T-cell (primary cell): ENCODE measurements around the gene POU2F3. TPM values are rescaled to one million over a fixed set of nuclear protein-coding genes. Genes with fewer than 3 reads are reported as not detected.

Experiments used
- ATAC-seq, 4 experiments: fragments of 200-7000 bp in 3 of 4; fragments of 150-1000 bp in 1 of 4; cut with Tn5 transposase; replicated peaks in 1 of 4; 1 replicate in 3 of 4; 2 replicates in 1 of 4; pipeline ENCODE4 v1.10.0; 2021; ENCODE audit warnings: moderate library complexity in 3 of 4, mild to moderate bottlenecking in 2 of 4, moderate number of reproducible peaks in 1 of 4
- CTCF ChIA-PET, 2 donors: fragments of 300-600 bp; sonication (Branson Sonifier 250); formaldehyde crosslinking; loops; one replicate each; lab custom pipeline; 2022; ENCODE audit warnings: antibody characterized with exemption in 2 of 2; lab: Charles Lee
- POLR2A ChIA-PET, 2 donors: fragments of 300-600 bp; sonication (Branson Sonifier 250); formaldehyde crosslinking; loops; one replicate each; lab custom pipeline; 2022; ENCODE audit warnings: antibody characterized with exemption in 2 of 2; lab: Charles Lee
- DNase-seq, 35 experiments: peaks; one replicate each; pipeline versions ENCODE4 v3.0.0 to v3.0.0-alpha.2; 2013 to 2023
- H3K27ac ChIP-seq: one replicate; pipeline ENCODE4 v1.5.1; 2013; ENCODE audit warnings: low read length
- H3K27me3 ChIP-seq, 2 experiments: replicated peaks in 1 of 2; 1 replicate in 1 of 2; 2 replicates in 1 of 2; pipeline versions ENCODE4 v1.6.1 to v1.7.0; 2013; ENCODE audit warnings: low read length in 1 of 2, mixed read lengths in 1 of 2; ENCODE audit not compliant: control insufficient read depth in 2 of 2, insufficient read depth in 2 of 2; ENCODE audit errors: extremely low read depth in 1 of 2
- H3K36me3 ChIP-seq, 2 donors: 1 replicate in 1 of 2; 2 replicates in 1 of 2; pipeline versions ENCODE4 v1.6.1 to v1.7.0; 2013; ENCODE audit warnings: low read length in 1 of 2; ENCODE audit not compliant: control insufficient read depth in 2 of 2, insufficient read depth in 1 of 2; ENCODE audit errors: extremely low read depth in 1 of 2
- H3K4me1 ChIP-seq, 2 experiments: 1 replicate in 1 of 2; 2 replicates in 1 of 2; pipeline versions ENCODE4 v1.6.1 to v1.7.0; 2013; ENCODE audit warnings: low read length in 2 of 2, mixed read lengths in 1 of 2; ENCODE audit not compliant: insufficient read depth in 2 of 2, control insufficient read depth in 1 of 2; ENCODE audit errors: extremely low read depth in 1 of 2
- H3K4me3 ChIP-seq, 2 donors: 1 replicate in 1 of 2; 2 replicates in 1 of 2; pipeline versions ENCODE4 v1.5.1 to v1.7.0; 2013; ENCODE audit warnings: mild to moderate bottlenecking in 2 of 2, low read length in 1 of 2, moderate library complexity in 1 of 2; ENCODE audit not compliant: control insufficient read depth in 1 of 2; ENCODE audit errors: extremely low read depth in 1 of 2
- H3K9me3 ChIP-seq: 2 replicates; pipeline ENCODE4 v1.7.0; 2013
- H3K27ac Mint-ChIP-seq, 2 donors: one replicate each; pipeline ENCODE4 v1.8.0; 2020 to 2021; ENCODE audit warnings: mild to moderate bottlenecking in 2 of 2, mixed read lengths in 2 of 2
- H3K27me3 Mint-ChIP-seq, 2 donors: one replicate each; pipeline ENCODE4 v1.8.0; 2021 to 2022; ENCODE audit warnings: mixed read lengths in 2 of 2
- H3K36me3 Mint-ChIP-seq: one replicate; pipeline ENCODE4 v1.8.0; 2021; ENCODE audit warnings: mixed read lengths
- H3K4me1 Mint-ChIP-seq, 3 donors: one replicate each; pipeline ENCODE4 v1.8.0; 2020 to 2022; ENCODE audit warnings: mixed read lengths in 3 of 3, mild to moderate bottlenecking in 1 of 3
- H3K4me3 Mint-ChIP-seq, 3 donors: one replicate each; pipeline ENCODE4 v1.8.0; 2020 to 2022; ENCODE audit warnings: mild to moderate bottlenecking in 3 of 3, mixed read lengths in 3 of 3, moderate library complexity in 3 of 3
- H3K9me3 Mint-ChIP-seq, 3 donors: one replicate each; pipeline ENCODE4 v1.8.0; 2020 to 2022; ENCODE audit warnings: mixed read lengths in 3 of 3
- WGBS: methylation state at CpG from one replicate; pipeline ENCODE4 v1.1.5; 2013; ENCODE audit warnings: missing lambda C conversion rate; ENCODE audit not compliant: insufficient coverage; 5-methylcytosine and 5-hydroxymethylcytosine counted together
- total RNA-seq, 35 experiments: library from RNA in 6 of 35; stranded (reverse) in 6 of 35; fragments of 120-200 nt in 1 of 35; gene quantifications; one replicate each; pipeline versions ENCODE4 v1.2.1 to v1.2.4 and lab custom pipeline; 2013 to 2026

The POU2F3 gene
- total RNA-seq, 5 donors from 2014 or later (not counting 1 experiment from before 2014, with no cell fraction given) = not detected

- Mint-ChIP-seq H3K27ac (no peak overlapping the region), H3K36me3 (no peaks in the 10 kb centered on the region), H3K27me3 (peaks cover 7% of the 10 kb centered on the region in 2 donors), H3K4me1 (peaks cover 10% of the 10 kb centered on the region in 3 donors), H3K4me3 (no peak overlapping the region), H3K9me3 (no peaks in the 10 kb centered on the region)
- Histone ChIP-seq H3K9me3 (no peaks in the 10 kb centered on the region), H3K27ac (no peak overlapping the region), H3K4me3 (no peak overlapping the region), H3K4me1 (peaks cover 0 to 4% of the 10 kb centered on the region in 2 experiments), H3K27me3 (peaks cover 0 to 24% of the 10 kb centered on the region in 2 experiments), H3K36me3 (no peaks in the 10 kb centered on the region)
- DNase-seq (no peak), ATAC-seq (peak in 1 of 4 experiments; percentile 16)
- ChIA-PET CTCF (no interaction called here), POLR2A (no interaction called here)
- WGBS = 28% methylated on average over 4 of the region's 6 CpGs
These were observed 15.6 kb upstream of the POU2F3 start for GRCh38 chr11:120224361-120224760.

- H3K36me3 Mint-ChIP-seq = no peaks in the 10 kb centered on the region
- Histone ChIP-seq H3K27me3 (peaks cover 0 to 24% of the 10 kb centered on the region in 2 experiments), H3K27ac (no peak overlapping the region), H3K9me3 (no peaks in the 10 kb centered on the region), H3K36me3 (no peaks in the 10 kb centered on the region), H3K4me3 (no peak overlapping the region), H3K4me1 (peaks cover 0 to 4% of the 10 kb centered on the region in 2 experiments)
- ATAC-seq = peak in 2 of 4 experiments; percentile 17 to 20
- peaks cover 10% of the 10 kb centered on the region in 3 donors for H3K4me1 Mint-ChIP-seq
- DNase-seq = peak in 1 of 35 experiments; percentile 24
- peaks cover 7% of the 10 kb centered on the region in 2 donors for H3K27me3 Mint-ChIP-seq
- H3K9me3 Mint-ChIP-seq = no peaks in the 10 kb centered on the region
- POLR2A ChIA-PET = no interaction called here
- no peak overlapping the region for H3K4me3 Mint-ChIP-seq
- CTCF ChIA-PET = interaction anchor here in 1 of 2 donors (0.7 kb wide), 1 partner anchor 108 kb away, joined by 3 read pairs; no protein-coding TSS in a partner anchor
- no peak overlapping the region for H3K27ac Mint-ChIP-seq
- WGBS = 52% methylated on average over 14 of the region's 22 CpGs
These were observed 14.7 kb upstream of the POU2F3 start for GRCh38 chr11:120224972-120225909.

GRCh38 chr11:120226242-120226641, 13.7 kb upstream of the POU2F3 start:
- peaks cover 10% of the 10 kb centered on the region in 3 donors for H3K4me1 Mint-ChIP-seq
- POLR2A ChIA-PET = no interaction called here
- no peak overlapping the region for H3K4me3 Mint-ChIP-seq
- no peak overlapping the region for H3K27ac Mint-ChIP-seq
- Histone ChIP-seq H3K4me3 (no peak overlapping the region), H3K4me1 (peaks cover 0 to 4% of the 10 kb centered on the region in 2 experiments), H3K27me3 (peaks cover 0 to 30% of the 10 kb centered on the region in 2 experiments), H3K27ac (no peak overlapping the region), H3K9me3 (no peaks in the 10 kb centered on the region), H3K36me3 (no peaks in the 10 kb centered on the region)
- ATAC-seq (no peak), DNase-seq (no peak)
- no peaks in the 10 kb centered on the region for H3K9me3 Mint-ChIP-seq
- H3K36me3 Mint-ChIP-seq = no peaks in the 10 kb centered on the region
- H3K27me3 Mint-ChIP-seq = peaks cover 7% of the 10 kb centered on the region in 2 donors
- CTCF ChIA-PET = no interaction called here
- WGBS = 67% methylated on average over 4 of the region's 5 CpGs

DNA sequence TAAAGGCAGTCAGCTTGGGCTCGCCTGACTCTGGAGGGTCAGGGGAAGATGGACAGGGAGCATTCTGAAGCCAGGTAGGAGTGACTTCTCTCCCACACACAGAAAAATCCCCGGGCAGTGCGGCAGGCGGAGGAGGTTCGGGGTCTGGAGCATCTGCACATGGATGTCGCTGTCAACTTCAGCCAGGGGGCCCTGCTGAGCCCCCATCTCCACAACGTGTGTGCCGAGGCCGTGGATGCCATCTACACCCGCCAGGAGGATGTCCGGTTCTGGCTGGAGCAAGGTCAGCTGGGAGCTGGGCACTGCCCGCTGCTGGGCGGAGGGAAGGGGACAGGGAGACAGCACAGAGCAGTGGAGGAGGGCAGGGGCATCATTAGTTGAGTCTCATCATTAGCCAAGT, 13.2 kb upstream of the POU2F3 start:
- Mint-ChIP-seq H3K27me3 (peaks cover 7% of the 10 kb centered on the region in 2 donors), H3K36me3 (no peaks in the 10 kb centered on the region), H3K4me1 (peaks cover 10% of the 10 kb centered on the region in 3 donors), H3K9me3 (no peaks in the 10 kb centered on the region), H3K4me3 (no peak overlapping the region), H3K27ac (no peak overlapping the region)
- no peak overlapping the region for H3K4me3 ChIP-seq
- ChIA-PET CTCF (no interaction called here), POLR2A (no interaction called here)
- DNase-seq (no peak), ATAC-seq (no peak)
- H3K36me3 ChIP-seq = no peaks in the 10 kb centered on the region
- no peak overlapping the region for H3K27ac ChIP-seq
- H3K9me3 ChIP-seq = no peaks in the 10 kb centered on the region
- peaks cover 0 to 33% of the 10 kb centered on the region in 2 experiments for H3K27me3 ChIP-seq
- 90% methylated on average over 10 of the region's 13 CpGs for WGBS
- H3K4me1 ChIP-seq = peaks cover 0 to 4% of the 10 kb centered on the region in 2 experiments

DNA sequence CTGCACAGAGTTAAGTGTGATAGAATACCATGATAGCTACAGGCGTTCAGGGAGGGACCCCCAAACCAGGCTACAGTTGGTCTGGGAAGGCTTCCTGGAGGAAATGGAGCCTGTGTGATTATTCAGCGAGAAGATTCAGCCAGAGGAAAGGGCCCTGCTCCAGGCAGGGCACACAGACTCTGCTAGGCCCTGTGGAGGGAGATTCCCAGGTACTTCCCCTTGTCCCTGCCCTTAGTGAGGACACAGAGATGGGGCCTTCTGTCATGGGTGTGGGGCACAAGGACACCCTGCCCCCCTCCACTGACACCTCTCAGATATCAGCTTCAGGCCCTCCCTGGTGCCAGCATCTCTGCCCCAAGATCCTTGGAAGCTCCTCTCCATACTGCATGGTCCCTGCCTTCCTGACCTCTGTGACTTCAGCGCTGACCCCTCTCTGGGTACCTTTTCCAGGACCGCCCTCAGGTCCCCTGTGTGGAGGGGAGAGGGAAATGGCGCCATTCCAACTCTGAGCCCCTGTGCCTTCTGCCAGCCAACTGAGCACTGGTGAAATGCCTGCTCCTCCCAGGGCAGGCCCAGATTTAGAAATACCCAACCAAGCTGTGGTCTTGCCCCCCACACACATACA, 12.6 kb upstream of the POU2F3 start:
- Histone ChIP-seq H3K9me3 (no peaks in the 10 kb centered on the region), H3K27ac (no peak overlapping the region), H3K27me3 (peaks cover 0 to 36% of the 10 kb centered on the region in 2 experiments), H3K36me3 (no peaks in the 10 kb centered on the region), H3K4me3 (no peak overlapping the region), H3K4me1 (peaks cover 0 to 4% of the 10 kb centered on the region in 2 experiments)
- ChIA-PET POLR2A (no interaction called here), CTCF (no interaction called here)
- H3K27ac Mint-ChIP-seq = no peak overlapping the region
- DNase-seq = no peak
- H3K4me1 Mint-ChIP-seq = peaks cover 10% of the 10 kb centered on the region in 3 donors
- no peak overlapping the region for H3K4me3 Mint-ChIP-seq
- H3K36me3 Mint-ChIP-seq = no peaks in the 10 kb centered on the region
- 82% methylated on average over 2 of the region's 5 CpGs for WGBS
- H3K27me3 Mint-ChIP-seq = peaks cover 7% of the 10 kb centered on the region in 2 donors
- no peak for ATAC-seq
- H3K9me3 Mint-ChIP-seq = no peaks in the 10 kb centered on the region

DNA sequence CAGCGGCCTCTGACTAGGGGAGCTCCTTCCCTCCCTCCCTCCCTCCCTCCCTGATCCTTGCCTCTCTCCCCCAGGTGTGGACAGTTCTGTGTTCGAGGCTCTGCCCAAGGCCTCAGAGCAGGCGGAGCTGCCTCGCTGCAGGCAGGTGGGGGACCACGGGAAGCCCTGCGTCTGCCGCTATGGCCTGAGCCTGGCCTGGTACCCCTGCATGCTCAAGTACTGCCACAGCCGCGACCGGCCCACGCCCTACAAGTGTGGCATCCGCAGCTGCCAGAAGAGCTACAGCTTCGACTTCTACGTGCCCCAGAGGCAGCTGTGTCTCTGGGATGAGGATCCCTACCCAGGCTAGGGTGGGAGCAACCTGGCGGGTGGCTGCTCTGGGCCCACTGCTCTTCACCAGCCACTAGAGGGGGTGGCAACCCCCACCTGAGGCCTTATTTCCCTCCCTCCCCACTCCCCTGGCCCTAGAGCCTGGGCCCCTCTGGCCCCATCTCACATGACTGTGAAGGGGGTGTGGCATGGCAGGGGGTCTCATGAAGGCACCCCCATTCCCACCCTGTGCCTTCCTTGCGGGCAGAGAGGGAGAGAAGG, 11.1 kb upstream of the POU2F3 start:
- POLR2A ChIA-PET = no interaction called here
- no peaks in the 10 kb centered on the region for H3K9me3 Mint-ChIP-seq
- no peaks in the 10 kb centered on the region for H3K36me3 ChIP-seq
- H3K4me1 ChIP-seq = peaks cover 0 to 4% of the 10 kb centered on the region in 2 experiments
- no peak overlapping the region for H3K27ac Mint-ChIP-seq
- H3K4me1 Mint-ChIP-seq = peaks cover 10% of the 10 kb centered on the region in 3 donors
- peaks cover 4 to 13% of the 10 kb centered on the region in 2 donors for H3K27me3 Mint-ChIP-seq
- CTCF ChIA-PET = interaction anchor here in 1 of 2 donors (1.1 to 3.7 kb wide), 2 partner anchors 58 to 500 kb away, joined by 5 to 10 read pairs; partner anchors contain the start of gene NECTIN1
- no peak overlapping the region for H3K4me3 ChIP-seq
- peaks cover 0 to 43% of the 10 kb centered on the region in 2 experiments for H3K27me3 ChIP-seq
- DNase-seq (no peak), ATAC-seq (no peak)
- H3K9me3 ChIP-seq = no peaks in the 10 kb centered on the region
- WGBS = 92% methylated on average over 12 of the region's 16 CpGs
- no peak overlapping the region for H3K27ac ChIP-seq
- H3K4me3 Mint-ChIP-seq = no peak overlapping the region
- no peaks in the 10 kb centered on the region for H3K36me3 Mint-ChIP-seq
